ENCODE data around the gene ERG28. TPM values are rescaled to one million over a fixed set of nuclear protein-coding genes. Genes with fewer than 3 reads are reported as not detected.
"Not testable (repeated sequence)": the region's sequence is repeated elsewhere in the genome, so short reads cannot be mapped to it uniquely, and the experiment has no call there.

ERG28 gene
- total RNA-seq, 1 donor from 2014 or later: 5.3 TPM

GRCh38 chr14:75625034-75625433 lies 35.6 kb downstream of the ERG28 start:
- DNase-seq: no peak

GRCh38 chr14:75619548-75619947 lies 41.1 kb downstream of the ERG28 start:
- no peak for DNase-seq

GRCh38 chr14:75615200-75615599 lies 45.5 kb downstream of the ERG28 start:
- DNase-seq: no peak

GRCh38 chr14:75614179-75614578 lies 46.5 kb downstream of the ERG28 start:
- DNase-seq: no peak

GRCh38 chr14:75612157-75612556 lies 48.5 kb downstream of the ERG28 start:
- no peak for DNase-seq

GRCh38 chr14:75610834-75611233 lies 49.8 kb downstream of the ERG28 start:
- no peak for DNase-seq

GRCh38 chr14:75609606-75610475 lies 50.8 kb downstream of the ERG28 start:
- no peak for DNase-seq

GRCh38 chr14:75609116-75609515 lies 51.6 kb downstream of the ERG28 start:
- DNase-seq: no peak

- no peak for DNase-seq
These were observed 52.6 kb downstream of the ERG28 start for GRCh38 chr14:75607842-75608640.

- DNase-seq: no peak
These were observed 53.6 kb downstream of the ERG28 start for GRCh38 chr14:75607044-75607443.

- no peak for DNase-seq
These were observed 54.8 kb downstream of the ERG28 start for GRCh38 chr14:75605916-75606315.

GRCh38 chr14:75604979-75605851 lies 55.5 kb downstream of the ERG28 start:
- DNase-seq: peak; percentile 13

GRCh38 chr14:75602503-75602902 lies 58.2 kb downstream of the ERG28 start:
- no peak for DNase-seq

- not testable (repeated sequence) for DNase-seq
These were observed 59.6 kb downstream of the ERG28 start for GRCh38 chr14:75601061-75601460.

- not testable (repeated sequence) for DNase-seq
These were observed 60.6 kb downstream of the ERG28 start for GRCh38 chr14:75600100-75600499.

Small RNA genes lying within 50 kb of the gene (small RNA-seq; reads per million reads assigned to genes)
- gene RNA5SP387 (ENCODE audit: low replicate concordance): 0.17 reads per million

Other genes with a start within 250 kb of the ERG28 start
- gene JDP2, start 232.9 kb downstream of the ERG28 start, total RNA-seq: 19.3 TPM
- gene BATF, start 138.4 kb downstream of the ERG28 start, total RNA-seq: 1.4 TPM
- 5.6 TPM for gene FLVCR2, start 82.3 kb downstream of the ERG28 start, total RNA-seq
- gene TTLL5, start 370 bp upstream of the ERG28 start, total RNA-seq: 30.7 TPM